Heart right ventricle (tissue), 16 donors: Measurements from ENCODE around the gene ZNF469. TPM values are rescaled to one million over a fixed set of nuclear protein-coding genes. Genes with fewer than 3 reads are reported as not detected.

Experiments
- ATAC-seq, 8 donors: fragments of 200-7000 bp; cut with Tn5 transposase; one replicate each; pipeline ENCODE4 v1.9.1; 2020; ENCODE audit warnings: mild to moderate bottlenecking in 8 of 8, moderate library complexity in 8 of 8, moderate number of reproducible peaks in 1 of 8
- DNase-seq, 2 donors: peaks; one replicate each; pipeline ENCODE4 v3.0.0-alpha.2; 2020
- H3K27ac ChIP-seq, 10 donors: fragments of 200-600 bp; sonication (generic) in 2 of 10; one replicate each; pipeline versions ENCODE4 v1.5.0 to v1.8.0; 2020 to 2022; ENCODE audit warnings: mild to moderate bottlenecking in 3 of 10
- H3K27me3 ChIP-seq, 7 donors: fragments of 200-600 bp; one replicate each; pipeline ENCODE4 v1.8.0; 2021 to 2022; ENCODE audit warnings: mild to moderate bottlenecking in 2 of 7
- H3K36me3 ChIP-seq, 9 donors: fragments of 200-600 bp; sonication (generic) in 1 of 9; one replicate each; pipeline versions ENCODE4 v1.5.0 to v1.8.0; 2020 to 2022; ENCODE audit warnings: mild to moderate bottlenecking in 2 of 9
- H3K4me1 ChIP-seq, 9 donors: fragments of 200-600 bp; sonication (generic) in 1 of 9; one replicate each; pipeline versions ENCODE4 v1.5.0 to v1.8.0; 2020 to 2022; ENCODE audit warnings: mild to moderate bottlenecking in 4 of 9
- H3K4me3 ChIP-seq, 10 donors: fragments of 200-600 bp; sonication (generic) in 2 of 10; one replicate each; pipeline versions ENCODE4 v1.5.0 to v1.8.0; 2020 to 2022; ENCODE audit warnings: mild to moderate bottlenecking in 7 of 10, moderate library complexity in 2 of 10
- H3K9me3 ChIP-seq, 11 donors: fragments of 200-600 bp in 10 of 11; sonication (generic) in 2 of 11; one replicate each; pipeline versions ENCODE4 v1.5.0 to v1.8.0; 2013 to 2022; ENCODE audit warnings: mild to moderate bottlenecking in 2 of 11, control low read depth in 1 of 11, moderate library complexity in 1 of 11
- WGBS, 2 donors: extraction: QIAGEN DNeasy Blood & Tissue Kit; methylation state at CpG; one replicate each; pipeline ENCODE4 v1.1.7; 2013; ENCODE audit warnings: inconsistent platforms in 1 of 2; 5-methylcytosine and 5-hydroxymethylcytosine counted together
- intact Hi-C, 10 donors: fragments of 100-400 bp; cut with DNase I; formaldehyde crosslinking; loops; one replicate each; pipeline versions ENCODE4 v1.11.1 to v1.14.2; 2022
- polyA plus RNA-seq, 2 donors: library from polyadenylated mRNA; stranded (reverse); fragments of 200-250 nt; gene quantifications; one replicate each; pipeline ENCODE4 v1.2.3, GENCODE V29; 2013
- total RNA-seq, 10 donors: library from RNA; stranded (reverse); fragmentation: NEBNext Ultra II Directional in 3 of 10; extraction: Animal tissue kit (Norgen Biotek cat#: 25700) in 3 of 10; gene quantifications; one replicate each; pipeline versions ENCODE4 v1.2.1 to v1.2.4, GENCODE V29; 2021 to 2023
- TF ChIP-seq, protein P1 (sequence below), 9 donors: fragments of 200-600 bp; sonication (generic) in 2 of 9; IDR thresholded peaks; one replicate each; pipeline versions ENCODE4 v1.5.0 to v1.8.0; 2021 to 2022; ENCODE audit warnings: antibody characterized with exemption in 9 of 9, mild to moderate bottlenecking in 5 of 9, moderate library complexity in 1 of 9
- donor health status: Arrhythmogenic right ventricular cardiomyopathy.
- donor health status: ischemic (EF 13 %, LVEDD 7.1; RV severe dilation, severe dysfunction).
- donor health status: healthy with polysubstance abuse.
- donor health status: DM: no; HTN: yes; CAD: no.
- donor health status: DM: no; HTN: no; CAD: no.
- donor health status: ischemic (EF 25% LVEDD 6.9; RV normal size, moderate dysfunction).
- donor health status: ischemic (EF 25% LVEDD 5.7; RV mildly dilated, moderate dysfunction).
- donor health status: healthy.
- donor health status: DM: yes; HTN: yes; CAD: no.
- donor health status: Ischemic cardiomyopathy.
- donor health status: ischemic (EF 35%, LVEDD 5.7; RV mildly dilated, moderate dysfunction).
- donor health status: nonischemic (EF 11% LVEDD 7.7; RV severe dilation, severe dysfunction).
- donor health status: DM: yes; HTN: yes; CAD: no.
- donor health status: PGD.
- donor health status: ischemic (EF 29% LVEDD 5.4; RV normal size, mild dysfunction).
- donor health status: nonischemic (EF 23%, LVEDD 6.1; RV moderate dilation, normal function).

Gene ZNF469
- total and polyA plus RNA-seq, 12 donors = 0.23 to 1.7 (median 1.00) TPM

DNA sequence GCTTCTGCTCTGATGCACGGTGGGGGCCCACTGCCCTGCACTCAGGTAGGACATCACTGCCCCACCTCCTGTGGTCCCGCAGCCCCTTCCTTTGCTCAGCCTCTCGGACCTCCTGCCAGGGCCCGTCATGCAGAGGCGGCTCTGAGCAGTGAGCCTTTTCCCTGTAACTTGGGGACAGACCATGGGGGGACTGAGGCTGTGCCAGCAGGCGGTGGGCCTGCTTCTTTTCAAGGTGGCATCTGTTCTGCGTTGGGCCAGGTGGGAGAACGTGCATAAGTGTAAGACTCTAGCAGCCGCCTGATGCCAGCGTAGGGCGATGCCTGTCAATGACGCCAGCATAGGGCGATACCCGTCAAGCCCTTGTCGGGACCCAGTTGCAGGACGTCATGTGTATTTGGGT lies 40.3 kb upstream of the ZNF469 start:
- Histone ChIP-seq H3K9me3 (peaks cover 0 to 13% (median 0%) of the 10 kb centered on the region in 11 donors), H3K27ac (no peak overlapping the region), H3K36me3 (no peaks in the 10 kb centered on the region), H3K27me3 (peaks cover 0 to 19% (median 0%) of the 10 kb centered on the region in 7 donors), H3K4me3 (no peak overlapping the region), H3K4me1 (no peaks in the 10 kb centered on the region)
- TF ChIP-seq, protein P1, sequence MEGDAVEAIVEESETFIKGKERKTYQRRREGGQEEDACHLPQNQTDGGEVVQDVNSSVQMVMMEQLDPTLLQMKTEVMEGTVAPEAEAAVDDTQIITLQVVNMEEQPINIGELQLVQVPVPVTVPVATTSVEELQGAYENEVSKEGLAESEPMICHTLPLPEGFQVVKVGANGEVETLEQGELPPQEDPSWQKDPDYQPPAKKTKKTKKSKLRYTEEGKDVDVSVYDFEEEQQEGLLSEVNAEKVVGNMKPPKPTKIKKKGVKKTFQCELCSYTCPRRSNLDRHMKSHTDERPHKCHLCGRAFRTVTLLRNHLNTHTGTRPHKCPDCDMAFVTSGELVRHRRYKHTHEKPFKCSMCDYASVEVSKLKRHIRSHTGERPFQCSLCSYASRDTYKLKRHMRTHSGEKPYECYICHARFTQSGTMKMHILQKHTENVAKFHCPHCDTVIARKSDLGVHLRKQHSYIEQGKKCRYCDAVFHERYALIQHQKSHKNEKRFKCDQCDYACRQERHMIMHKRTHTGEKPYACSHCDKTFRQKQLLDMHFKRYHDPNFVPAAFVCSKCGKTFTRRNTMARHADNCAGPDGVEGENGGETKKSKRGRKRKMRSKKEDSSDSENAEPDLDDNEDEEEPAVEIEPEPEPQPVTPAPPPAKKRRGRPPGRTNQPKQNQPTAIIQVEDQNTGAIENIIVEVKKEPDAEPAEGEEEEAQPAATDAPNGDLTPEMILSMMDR (IDR thresholded peaks at IDR 0.05) = no peak
- no peak for ATAC-seq
- WGBS, 2 donors = 87 to 91% methylated on average over 16 of the region's 16 CpGs
- intact Hi-C loops = no loop called here
- DNase-seq = no peak

- TF ChIP-seq, protein P1 (IDR thresholded peaks at IDR 0.05) = no peak
- no peak overlapping the region for H3K4me3 ChIP-seq
- no peak for DNase-seq
- peaks cover 0 to 13% (median 0%) of the 10 kb centered on the region in 11 donors for H3K9me3 ChIP-seq
- 90 to 94% methylated on average over 8 of the region's 8 CpGs for WGBS, 2 donors
- ATAC-seq = no peak
- peaks cover 0 to 19% (median 0%) of the 10 kb centered on the region in 7 donors for H3K27me3 ChIP-seq
- no peaks in the 10 kb centered on the region for H3K4me1 ChIP-seq
- H3K27ac ChIP-seq = no peak overlapping the region
- H3K36me3 ChIP-seq = no peaks in the 10 kb centered on the region
- intact Hi-C loops = no loop called here
These were observed 39.4 kb upstream of the ZNF469 start for GRCh38 chr16:88343271-88343791.

DNA sequence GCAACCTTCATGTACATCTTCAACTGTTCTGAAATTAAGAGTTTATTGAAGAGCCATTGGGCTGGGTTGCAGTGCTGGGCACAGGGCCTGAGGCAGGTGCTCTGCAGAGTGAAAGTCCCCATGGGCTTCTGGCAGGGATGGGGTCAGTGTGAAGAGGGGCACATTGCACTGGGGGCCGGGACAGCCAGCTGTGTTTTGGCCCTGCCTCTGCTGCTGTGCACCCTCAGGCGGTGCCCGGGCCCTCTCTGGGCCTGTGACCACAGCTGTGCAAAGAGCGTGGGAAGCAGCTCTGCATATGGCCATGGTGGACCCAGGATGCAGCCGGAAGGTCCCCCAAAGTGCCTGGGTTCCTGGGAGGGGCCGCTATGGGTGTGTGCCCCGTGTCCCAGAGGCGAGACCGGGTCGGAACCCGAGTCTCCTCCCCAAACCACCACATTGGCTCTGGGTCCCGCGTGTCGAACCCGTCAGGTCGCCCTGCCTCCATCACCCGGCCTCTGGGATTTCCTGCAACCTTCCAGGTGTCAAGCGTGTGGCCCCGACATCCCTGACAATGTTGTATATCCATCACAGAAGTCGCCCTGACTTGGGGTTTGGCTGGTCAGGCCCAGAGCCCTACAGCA lies 38.2 kb upstream of the ZNF469 start:
- DNase-seq = no peak
- intact Hi-C loops = no loop called here
- H3K27me3 ChIP-seq = peaks cover 0 to 12% (median 0%) of the 10 kb centered on the region in 7 donors
- H3K9me3 ChIP-seq = peaks cover 0 to 13% (median 0%) of the 10 kb centered on the region in 11 donors
- H3K36me3 ChIP-seq = no peaks in the 10 kb centered on the region
- 91 to 94% methylated on average over 20 of the region's 20 CpGs for WGBS, 2 donors
- H3K27ac ChIP-seq = no peak overlapping the region
- ATAC-seq = no peak
- H3K4me1 ChIP-seq = no peaks in the 10 kb centered on the region
- TF ChIP-seq, protein P1 (IDR thresholded peaks at IDR 0.05) = no peak
- H3K4me3 ChIP-seq = no peak overlapping the region

- TF ChIP-seq, protein P1 (IDR thresholded peaks at IDR 0.05) = no peak
These were observed 37.6 kb upstream of the ZNF469 start for GRCh38 chr16:88345031-88345720.

More at GRCh38 chr16:88345031-88345720, 37.6 kb upstream of the ZNF469 start:
- WGBS, 2 donors = 88 to 89% methylated on average over 18 of the region's 18 CpGs
- no peaks in the 10 kb centered on the region for H3K36me3 ChIP-seq
- H3K27ac ChIP-seq = no peak overlapping the region
- ATAC-seq (no peak), DNase-seq (no peak)
- H3K4me3 ChIP-seq = no peak overlapping the region
- intact Hi-C loops = no loop called here
- peaks cover 0 to 13% (median 0%) of the 10 kb centered on the region in 11 donors for H3K9me3 ChIP-seq
- peaks cover 0 to 8% (median 0%) of the 10 kb centered on the region in 7 donors for H3K27me3 ChIP-seq
- H3K4me1 ChIP-seq = no peaks in the 10 kb centered on the region
